A204.1 (cell line): Measurements from ENCODE around the gene TRIM58.
A peak's percentile ranks its signal among the peaks of the same experiment; 100 is the strongest.

Source experiments
- FAIRE-seq: peaks from 2 replicates; lab custom pipeline; 2012; peaks lifted over from hg19 to GRCh38; lab: Jason Lieb, UNC

TRIM58 gene

DNA sequence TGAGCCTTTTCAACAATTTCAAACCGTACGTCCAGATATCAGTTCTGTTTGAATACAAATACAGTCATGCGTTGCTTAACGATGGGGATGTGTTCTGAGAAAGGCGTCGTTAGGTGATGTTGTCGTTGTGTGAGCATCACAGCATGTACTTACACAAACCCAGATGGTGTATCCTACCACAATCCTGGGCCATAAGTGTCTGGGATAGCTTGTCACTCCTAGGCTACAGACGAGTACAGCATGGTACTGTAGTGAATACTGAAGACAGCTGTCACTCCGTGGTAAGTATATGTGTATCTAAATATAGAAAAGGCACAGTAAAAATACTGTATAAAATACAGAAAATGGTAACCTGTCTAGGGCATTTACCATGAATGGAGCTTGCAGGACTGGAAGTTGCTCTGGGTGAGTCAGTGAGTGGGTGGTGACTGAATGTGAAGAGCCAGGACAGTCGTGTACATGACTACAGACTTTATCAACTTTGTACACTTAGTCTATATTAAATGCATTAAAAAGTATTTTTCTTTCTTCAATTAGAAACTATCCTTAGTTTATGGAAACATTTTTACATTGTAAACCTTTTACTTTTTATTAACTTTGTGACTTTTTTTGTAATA, 27.9 kb downstream of the TRIM58 start:
- FAIRE-seq: peak; percentile 49

DNA sequence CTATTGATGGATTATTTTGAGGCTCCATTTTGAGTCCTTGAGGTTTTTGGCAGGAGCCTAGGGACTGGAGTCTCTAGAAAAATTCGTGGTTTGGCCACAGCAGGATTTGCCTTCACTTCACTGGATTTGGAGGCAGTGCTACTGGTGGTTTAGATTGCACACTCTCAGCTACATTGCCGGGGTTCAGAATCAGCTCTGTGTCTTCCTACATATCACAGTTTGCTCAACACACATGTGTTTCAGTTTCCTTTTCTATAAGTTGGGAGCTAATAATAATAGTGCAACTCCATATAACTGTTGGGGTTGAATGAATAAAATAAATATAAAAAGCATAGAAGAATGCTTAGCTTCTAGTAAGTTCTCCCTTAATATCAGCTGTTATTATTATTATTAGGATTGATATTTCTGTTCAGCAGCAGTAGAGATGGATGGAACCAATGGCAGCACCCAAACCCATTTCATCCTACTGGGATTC, 38.2 kb downstream of the TRIM58 start, which contains the start of gene OR2W3:
OR2W3 (plus strand) TSS at position 425 of the 475 bp plus-strand sequence; CDS start at position 425, 0 bp downstream.
- no peak for FAIRE-seq

DNA sequence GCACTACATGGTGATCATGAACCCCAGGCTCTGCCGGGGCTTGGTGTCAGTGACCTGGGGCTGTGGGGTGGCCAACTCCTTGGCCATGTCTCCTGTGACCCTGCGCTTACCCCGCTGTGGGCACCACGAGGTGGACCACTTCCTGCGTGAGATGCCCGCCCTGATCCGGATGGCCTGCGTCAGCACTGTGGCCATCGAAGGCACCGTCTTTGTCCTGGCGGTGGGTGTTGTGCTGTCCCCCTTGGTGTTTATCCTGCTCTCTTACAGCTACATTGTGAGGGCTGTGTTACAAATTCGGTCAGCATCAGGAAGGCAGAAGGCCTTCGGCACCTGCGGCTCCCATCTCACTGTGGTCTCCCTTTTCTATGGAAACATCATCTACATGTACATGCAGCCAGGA, 39.0 kb downstream of the TRIM58 start:
- FAIRE-seq: no peak

DNA sequence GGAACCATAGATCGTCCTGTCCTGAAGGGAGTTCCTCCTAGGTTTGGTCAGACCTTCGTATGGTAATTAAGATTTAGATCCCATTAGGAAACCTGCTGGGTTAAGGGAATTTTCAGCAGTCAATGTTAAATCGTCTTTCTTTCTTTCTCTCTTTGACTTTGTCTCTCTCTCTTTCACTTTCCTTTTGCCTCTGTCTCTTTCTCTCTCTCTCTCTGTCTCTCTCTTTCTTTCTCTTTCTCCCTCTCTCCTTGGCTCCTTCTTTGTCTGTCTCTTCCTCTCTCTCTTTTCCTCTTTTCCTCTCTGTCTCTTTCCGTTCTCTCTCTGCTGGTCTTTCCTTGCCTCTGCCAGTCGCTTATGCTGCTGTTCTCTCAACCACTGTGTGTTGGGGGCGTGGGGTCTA, 47.1 kb downstream of the TRIM58 start:
- FAIRE-seq: no peak

DNA sequence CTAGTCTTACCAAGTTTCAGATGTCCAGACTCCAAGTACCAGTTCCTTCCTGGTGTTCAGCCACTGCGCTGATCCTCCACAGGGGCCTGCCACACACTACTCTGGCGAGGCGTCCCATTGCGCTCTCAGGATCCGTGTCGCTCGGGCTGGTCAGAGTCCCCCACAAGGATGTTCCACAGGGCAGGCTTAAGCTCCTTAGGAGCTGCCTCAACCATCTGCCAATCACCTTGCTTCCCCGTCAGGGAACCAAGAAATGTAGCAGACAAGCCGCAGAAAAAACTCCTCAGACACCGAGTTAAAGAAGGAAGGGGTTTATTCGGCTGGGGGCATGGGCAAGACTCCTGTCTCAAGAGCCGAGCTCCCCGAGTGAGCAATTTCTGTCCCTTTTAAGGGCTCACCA, 48.2 kb downstream of the TRIM58 start:
- FAIRE-seq: no peak

DNA sequence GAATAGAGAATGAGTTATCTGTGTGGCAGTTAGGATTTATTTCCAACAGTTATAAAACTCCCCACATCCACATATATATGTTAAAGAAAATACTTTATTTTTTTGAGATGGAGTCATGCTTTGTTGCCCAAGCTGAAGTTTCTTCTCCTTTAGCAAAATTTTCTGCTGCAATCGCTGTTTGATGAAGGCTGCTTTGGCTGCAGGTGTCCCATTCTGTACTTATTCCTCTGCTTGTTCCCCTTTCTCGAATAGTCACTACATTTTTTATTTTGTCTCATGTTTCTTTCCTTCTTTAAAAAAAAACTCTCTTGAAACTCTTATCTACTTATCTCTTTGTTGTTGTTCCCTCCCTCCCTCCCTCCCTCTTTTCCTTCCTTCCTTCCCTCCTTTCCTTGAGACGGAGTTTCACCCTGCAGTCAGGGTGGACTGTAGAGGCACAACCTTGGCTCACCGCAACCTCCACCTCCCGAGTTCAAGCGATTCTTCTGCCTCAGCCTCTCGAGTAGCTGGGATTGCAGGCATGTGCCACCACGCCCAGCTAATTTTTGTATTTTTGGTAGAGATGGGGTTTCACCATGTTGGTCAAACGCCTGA, 49.0 kb downstream of the TRIM58 start:
- no peak for FAIRE-seq

DNA sequence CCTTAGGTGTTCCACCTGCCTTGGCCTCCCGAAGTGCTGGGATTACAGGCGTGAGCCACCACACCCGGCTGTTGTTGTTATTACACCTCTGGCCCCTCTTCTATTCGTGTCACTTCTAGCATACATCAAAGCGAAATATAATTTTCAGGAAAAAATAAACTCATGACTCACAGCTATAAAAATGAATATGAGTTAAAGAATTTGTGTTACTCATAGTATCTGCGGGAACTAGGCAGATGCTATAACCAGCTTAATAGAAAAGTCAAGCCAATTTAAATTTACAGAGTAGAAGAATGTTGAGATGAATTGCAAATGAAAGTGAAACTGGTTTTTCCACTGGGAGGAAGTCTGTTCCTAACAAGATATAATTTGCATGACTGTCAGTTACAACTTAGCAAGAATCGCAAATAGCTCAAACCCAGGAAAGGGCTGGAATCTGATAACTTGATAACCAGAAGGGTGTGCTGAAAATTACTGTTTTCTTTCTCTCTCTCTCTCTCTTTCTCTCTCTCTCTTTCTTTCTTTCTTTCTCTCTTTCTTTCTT, 49.6 kb downstream of the TRIM58 start:
- peak; percentile 99 for FAIRE-seq

DNA sequence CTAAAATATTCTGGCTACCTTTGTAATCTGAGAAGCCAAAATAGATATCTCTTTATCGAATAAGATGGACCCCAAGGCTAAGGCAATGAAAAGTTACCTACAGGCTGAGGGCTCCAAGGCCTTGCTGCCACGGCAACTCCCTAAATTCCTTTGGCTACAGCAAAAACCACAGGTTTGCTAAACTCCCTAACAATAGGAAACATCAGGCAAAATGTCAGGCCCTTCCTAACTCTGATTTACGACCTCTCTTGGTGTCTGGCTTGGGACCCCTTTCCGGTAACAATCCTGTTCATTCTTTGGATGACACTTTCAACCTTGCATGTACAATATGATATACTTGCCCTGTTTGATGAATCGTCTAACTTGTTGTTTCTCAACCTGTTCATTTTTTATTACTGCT, 51.8 kb downstream of the TRIM58 start:
- no peak for FAIRE-seq

DNA sequence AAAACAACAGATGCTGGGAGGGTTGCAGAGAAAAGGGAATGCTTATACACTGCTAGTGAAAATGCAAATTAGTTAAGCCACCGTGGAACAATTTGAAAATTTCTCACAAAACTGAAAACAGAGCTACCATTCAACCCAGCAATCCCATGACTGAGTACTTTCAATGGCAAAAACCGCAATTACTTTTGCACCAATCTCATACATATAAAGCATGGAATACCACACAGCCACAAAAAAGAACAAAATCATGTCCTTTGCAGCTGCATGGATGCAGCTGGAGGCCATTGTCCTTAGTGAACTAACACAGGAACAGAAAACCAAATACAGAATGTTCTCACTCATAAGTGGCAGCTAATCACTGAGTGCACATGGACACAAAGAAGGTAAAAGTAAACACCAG, 56.8 kb downstream of the TRIM58 start:
- FAIRE-seq: no peak

DNA sequence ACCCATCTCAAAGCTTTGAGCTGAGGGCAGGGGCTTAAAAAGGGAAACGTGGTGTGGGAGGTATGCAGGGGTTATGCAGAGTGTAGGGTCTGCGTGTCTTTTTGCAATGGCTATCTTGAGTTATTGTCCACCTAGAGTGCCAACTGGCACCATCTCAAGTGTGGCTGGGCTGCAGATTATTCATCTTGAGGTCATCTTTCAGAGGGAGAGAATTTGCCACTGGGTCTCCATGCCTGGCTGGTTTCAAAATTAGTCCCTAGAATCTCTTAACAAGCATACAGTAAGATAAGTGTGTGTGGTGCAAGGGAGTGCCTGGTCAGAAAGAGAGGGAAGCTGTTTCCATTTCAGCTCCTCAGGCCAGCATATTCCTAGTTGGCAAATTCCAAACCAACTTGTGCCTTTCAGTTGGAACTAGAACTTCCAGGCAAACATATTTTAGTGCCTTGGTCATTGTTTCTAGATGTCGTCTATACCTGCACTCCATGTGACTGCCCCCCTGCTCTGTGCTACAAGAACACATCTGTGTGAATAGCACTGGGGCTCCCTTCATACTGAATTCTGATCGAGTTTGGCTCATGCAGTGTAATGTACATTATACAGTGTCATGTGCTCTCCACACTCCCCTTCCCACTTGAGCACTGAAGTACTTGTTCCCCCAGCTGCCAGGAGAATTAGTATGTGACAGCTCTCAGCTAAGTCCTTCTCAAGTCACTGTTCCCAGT, 58.1 kb downstream of the TRIM58 start:
- no peak for FAIRE-seq

DNA sequence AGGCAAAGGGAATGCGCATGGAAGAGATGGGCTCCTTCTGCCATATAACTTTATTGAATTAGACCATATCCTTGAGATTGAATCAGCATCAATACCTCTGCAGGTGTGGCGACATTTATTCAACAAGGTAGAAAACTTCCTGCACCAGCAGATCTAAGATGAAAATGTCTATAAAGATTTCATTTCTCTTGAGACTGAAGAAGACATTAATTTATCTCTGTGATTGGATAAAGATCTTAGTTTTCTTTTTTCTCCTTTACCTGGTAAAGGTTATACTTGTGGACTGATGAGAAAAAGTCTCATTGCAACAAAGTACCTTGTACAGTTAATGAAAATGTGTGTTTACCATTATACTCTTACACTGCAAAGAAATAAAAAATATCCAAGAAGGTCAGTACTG, 63.0 kb downstream of the TRIM58 start, which contains the start of gene OR2T8:
OR2T8 (plus strand) TSS at position 301 of the 400 bp plus-strand sequence. CDS start 766 bp downstream, outside the sequence.
- FAIRE-seq: no peak

DNA sequence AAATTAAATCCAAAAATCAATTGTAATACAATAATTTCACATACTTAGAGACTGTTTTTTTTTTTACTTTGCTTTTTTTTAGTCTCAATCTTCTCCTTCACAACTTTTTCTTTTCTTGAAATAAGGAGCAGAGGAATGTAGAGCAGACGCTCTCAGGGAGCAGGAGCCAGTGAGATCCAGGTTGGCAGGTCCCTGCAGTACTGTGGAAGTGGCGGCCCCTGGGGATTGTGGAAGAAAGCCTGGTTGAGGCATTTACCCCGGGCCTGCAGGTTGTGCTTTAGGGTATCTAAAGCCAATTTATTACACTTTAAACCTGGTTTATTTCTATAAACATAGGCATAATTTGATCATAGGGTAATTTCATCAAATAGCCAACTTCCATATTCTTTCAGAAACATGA, 67.0 kb downstream of the TRIM58 start:
- no peak for FAIRE-seq

DNA sequence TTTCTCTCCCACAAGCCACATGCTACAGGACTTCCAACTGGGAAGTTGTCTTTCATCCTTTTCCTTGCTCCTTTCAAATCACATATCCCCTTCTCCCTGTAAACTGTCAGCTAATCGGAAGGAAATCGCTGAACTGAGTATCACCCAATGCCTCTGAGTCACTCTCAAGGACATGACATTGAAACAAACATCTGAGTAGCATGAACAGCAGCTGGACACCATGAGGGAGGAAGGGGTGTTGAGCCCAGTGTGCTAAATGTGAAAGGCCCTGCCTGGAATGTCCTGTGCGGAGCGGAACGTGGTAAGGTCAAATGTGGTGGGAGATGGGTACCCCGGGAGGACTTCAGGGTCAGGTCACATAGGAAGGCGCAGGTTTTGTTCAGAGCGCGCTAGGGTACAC, 67.9 kb downstream of the TRIM58 start, which contains the start of gene OR2AJ1:
OR2AJ1 (plus strand) TSS at position 22 of the 400 bp plus-strand sequence. CDS start 8,880 bp downstream, outside the sequence.
- FAIRE-seq: no peak
